Natural killer cell treated with Interleukin-12 subunit alpha and Interleukin-12 subunit beta and Interleukin-15 and Interleukin-18, amount 100 ng/mL, for 72 hours (primary cell): ENCODE data around the gene RBM23. TPM values are rescaled to one million over a fixed set of nuclear protein-coding genes. Genes with fewer than 3 reads are reported as not detected.
"Not testable (repeated sequence)": the region's sequence is repeated elsewhere in the genome, so short reads cannot be mapped to it uniquely, and the experiment has no call there.

Source experiments
- ATAC-seq, 2 donors: fragments of 150-1000 bp; cut with Tn5 transposase in 1 of 2; sonication (Bioruptor Pico), chemical (Tn5 transposase) in 1 of 2; 2 replicates each; pipeline ENCODE4 v1.10.0; 2021
- DNase-seq: peaks from one replicate; pipeline ENCODE4 v3.0.0; 2022; ENCODE audit warnings: low spot score
- H3K27ac Mint-ChIP-seq, 2 donors: 1 replicate in 1 of 2; 2 replicates in 1 of 2; pipeline ENCODE4 v1.8.0; 2022; ENCODE audit warnings: mixed read lengths in 2 of 2, mild to moderate bottlenecking in 1 of 2, moderate library complexity in 1 of 2
- H3K27me3 Mint-ChIP-seq, 2 donors: 1 replicate in 1 of 2; 2 replicates in 1 of 2; pipeline ENCODE4 v1.8.0; 2022; ENCODE audit warnings: mixed read lengths in 2 of 2
- H3K36me3 Mint-ChIP-seq: one replicate; pipeline ENCODE4 v1.8.0; 2022; ENCODE audit warnings: mixed read lengths
- H3K4me1 Mint-ChIP-seq, 2 donors: 1 replicate in 1 of 2; 2 replicates in 1 of 2; pipeline ENCODE4 v1.8.0; 2022; ENCODE audit warnings: low read depth in 2 of 2, mixed read lengths in 2 of 2, mild to moderate bottlenecking in 1 of 2
- H3K4me3 Mint-ChIP-seq: one replicate; pipeline ENCODE4 v1.8.0; 2022; ENCODE audit warnings: mixed read lengths
- H3K9me3 Mint-ChIP-seq: 2 replicates; pipeline ENCODE4 v1.8.0; 2022; ENCODE audit warnings: mixed read lengths
- total RNA-seq, 2 donors: library from RNA; stranded (reverse); gene quantifications; one replicate each; pipeline ENCODE4 v1.2.3, GENCODE V29; 2022

The RBM23 gene
- total RNA-seq, 2 donors from 2014 or later, result 88.2 to 94.1 TPM

GRCh38 chr14:22875748-22876319, 43.1 kb downstream of the RBM23 start:
- peaks cover 4% of the 10 kb centered on the region for H3K36me3 Mint-ChIP-seq
- no peak for ATAC-seq

GRCh38 chr14:22875003-22875747, 43.8 kb downstream of the RBM23 start:
- peaks cover 18 to 24% of the 10 kb centered on the region in 2 donors for H3K4me1 Mint-ChIP-seq
- H3K27ac Mint-ChIP-seq, result no peak overlapping the region
- ATAC-seq (no peak), DNase-seq (no peak)
- H3K4me3 Mint-ChIP-seq, result no peak overlapping the region
- no peaks in the 10 kb centered on the region for H3K27me3 Mint-ChIP-seq
- no peaks in the 10 kb centered on the region for H3K9me3 Mint-ChIP-seq
- peaks cover 4% of the 10 kb centered on the region for H3K36me3 Mint-ChIP-seq

More at GRCh38 chr14:22875748-22876319, 43.1 kb downstream of the RBM23 start:
- Mint-ChIP-seq H3K27ac (no peak overlapping the region), H3K4me3 (no peak overlapping the region), H3K4me1 (peaks cover 14 to 22% of the 10 kb centered on the region in 2 donors), H3K27me3 (no peaks in the 10 kb centered on the region), H3K9me3 (no peaks in the 10 kb centered on the region)
- no peak for DNase-seq

GRCh38 chr14:22872833-22873520, 46.0 kb downstream of the RBM23 start:
- H3K4me3 Mint-ChIP-seq, result peak overlapping the region; percentile 90
- H3K27me3 Mint-ChIP-seq, result no peaks in the 10 kb centered on the region
- DNase-seq, result no peak

GRCh38 chr14:22872033-22872832, 46.7 kb downstream of the RBM23 start:
- Mint-ChIP-seq H3K4me3 (peak overlapping the region; percentile 90), H3K27me3 (no peaks in the 10 kb centered on the region), H3K4me1 (peaks cover 18 to 20% of the 10 kb centered on the region in 2 donors), H3K9me3 (no peaks in the 10 kb centered on the region), H3K27ac (peak overlapping the region; percentile 95 to 97), H3K36me3 (peaks cover 4% of the 10 kb centered on the region)
- ATAC-seq, result peak; percentile 50 to 59
- peak; percentile 77 for DNase-seq

More at GRCh38 chr14:22872833-22873520, 46.0 kb downstream of the RBM23 start:
- no peaks in the 10 kb centered on the region for H3K9me3 Mint-ChIP-seq
- H3K27ac Mint-ChIP-seq, result peak overlapping the region; percentile 95 to 97
- peaks cover 18 to 21% of the 10 kb centered on the region in 2 donors for H3K4me1 Mint-ChIP-seq
- no peak for ATAC-seq
- H3K36me3 Mint-ChIP-seq, result peaks cover 4% of the 10 kb centered on the region

GRCh38 chr14:22871224-22872032, 47.5 kb downstream of the RBM23 start, which contains the start of gene LRP10:
LRP10 (plus strand) TSS chr14:22871740; CDS start chr14:22872304, 564 bp downstream.
- ATAC-seq (peak; percentile 93 to 95), DNase-seq (peak; percentile 90)
- Mint-ChIP-seq H3K27ac (peak within 1 kb of the TSS; percentile 95 to 98), H3K27me3 (no peaks in the 10 kb centered on the region), H3K4me1 (peaks cover 18 to 20% of the 10 kb centered on the region in 2 donors), H3K36me3 (peaks cover 4% of the 10 kb centered on the region), H3K4me3 (peak within 1 kb of the TSS; percentile 90), H3K9me3 (no peaks in the 10 kb centered on the region)

GRCh38 chr14:22870811-22871223, 48.1 kb downstream of the RBM23 start:
- H3K9me3 Mint-ChIP-seq, result no peaks in the 10 kb centered on the region
- H3K36me3 Mint-ChIP-seq, result peaks cover 4% of the 10 kb centered on the region
- DNase-seq, result no peak
- peaks cover 18 to 20% of the 10 kb centered on the region in 2 donors for H3K4me1 Mint-ChIP-seq
- peak; percentile 2 to 51 for ATAC-seq
- H3K27me3 Mint-ChIP-seq, result no peaks in the 10 kb centered on the region
- peak overlapping the region; percentile 95 to 98 for H3K27ac Mint-ChIP-seq
- H3K4me3 Mint-ChIP-seq, result peak overlapping the region; percentile 90

- Mint-ChIP-seq H3K36me3 (peaks cover 3% of the 10 kb centered on the region), H3K9me3 (no peaks in the 10 kb centered on the region), H3K4me1 (peaks cover 8 to 10% of the 10 kb centered on the region in 2 donors), H3K27me3 (peaks cover 3 to 8% of the 10 kb centered on the region in 2 donors), H3K27ac (no peak overlapping the region), H3K4me3 (no peak overlapping the region)
- no peak for DNase-seq
- ATAC-seq, result no peak
Observed at GRCh38 chr14:22866874-22867273, 52.1 kb downstream of the RBM23 start.

- Mint-ChIP-seq H3K27me3 (peaks cover 12 to 15% of the 10 kb centered on the region in 2 donors), H3K4me1 (peaks cover 1 to 2% of the 10 kb centered on the region in 2 donors), H3K27ac (no peak overlapping the region), H3K4me3 (no peak overlapping the region), H3K36me3 (peaks cover 9% of the 10 kb centered on the region), H3K9me3 (no peaks in the 10 kb centered on the region)
- ATAC-seq, result no peak
- DNase-seq, result no peak
Observed at GRCh38 chr14:22865424-22866405, 53.2 kb downstream of the RBM23 start.

GRCh38 chr14:22864979-22865378, 54.0 kb downstream of the RBM23 start:
- ATAC-seq (no peak), DNase-seq (no peak)
- Mint-ChIP-seq H3K27me3 (peaks cover 12 to 15% of the 10 kb centered on the region in 2 donors), H3K36me3 (peaks cover 9% of the 10 kb centered on the region), H3K27ac (no peak overlapping the region), H3K9me3 (no peaks in the 10 kb centered on the region), H3K4me3 (no peak overlapping the region), H3K4me1 (no peaks in the 10 kb centered on the region)

- peaks cover 9 to 11% of the 10 kb centered on the region in 2 donors for H3K4me1 Mint-ChIP-seq
- H3K4me3 Mint-ChIP-seq, result no peak overlapping the region
- H3K9me3 Mint-ChIP-seq, result no peaks in the 10 kb centered on the region
- DNase-seq (no peak), ATAC-seq (no peak)
- H3K27ac Mint-ChIP-seq, result no peak overlapping the region
- H3K36me3 Mint-ChIP-seq, result peaks cover 9% of the 10 kb centered on the region
- peaks cover 25 to 31% of the 10 kb centered on the region in 2 donors for H3K27me3 Mint-ChIP-seq
Observed at GRCh38 chr14:22861651-22862050, 57.3 kb downstream of the RBM23 start.

- H3K4me3 Mint-ChIP-seq, H3K9me3 Mint-ChIP-seq, H3K27ac Mint-ChIP-seq, DNase-seq, ATAC-seq: not testable (repeated sequence)
- H3K36me3 Mint-ChIP-seq, result peaks cover 16% of the 10 kb centered on the region
- peaks cover 13 to 16% of the 10 kb centered on the region in 2 donors for H3K4me1 Mint-ChIP-seq
- peaks cover 33 to 42% of the 10 kb centered on the region in 2 donors for H3K27me3 Mint-ChIP-seq
Observed at GRCh38 chr14:22860377-22860776, 58.6 kb downstream of the RBM23 start.

- peaks cover 22 to 26% of the 10 kb centered on the region in 2 donors for H3K4me1 Mint-ChIP-seq
Observed at GRCh38 chr14:22856428-22856827, 62.5 kb downstream of the RBM23 start.

More at GRCh38 chr14:22856428-22856827, 62.5 kb downstream of the RBM23 start:
- Mint-ChIP-seq H3K27me3 (peaks cover 20 to 34% of the 10 kb centered on the region in 2 donors), H3K9me3 (no peaks in the 10 kb centered on the region), H3K4me3 (no peak overlapping the region), H3K36me3 (peaks cover 8% of the 10 kb centered on the region), H3K27ac (no peak overlapping the region)
- DNase-seq (no peak), ATAC-seq (no peak)
